ENCODE data around the gene HEPACAM2.

The HEPACAM2 gene

GRCh38 chr7:93231799-93232672 is 5.8 kb upstream of the HEPACAM2 start, which contains the start of gene VPS50:
VPS50 (plus strand) TSS chr7:93232366; CDS start chr7:93232468, 102 bp downstream.
- ChIA-PET CTCF (interaction anchor here (1.8 kb wide), 1 partner anchor 14 kb away, joined by 8 read pairs; no protein-coding TSS in a partner anchor), POLR2A (interaction anchor here (0.6 to 1.4 kb wide), 6 partner anchors 8 to 25 kb away, joined by 3 to 6 read pairs (median 4); no protein-coding TSS in a partner anchor)
- TF ChIP-seq BHLHE40 (IDR thresholded peaks at IDR 0.05; ENCODE audit: borderline replicate concordance): no peak
- no peak for TF ChIP-seq HDGF (IDR thresholded peaks at IDR 0.05; ENCODE audit: borderline replicate concordance)
- TF ChIP-seq LEF1 (IDR thresholded peaks at IDR 0.05; ENCODE audit: borderline replicate concordance): no peak
- TF ChIP-seq ELF4 (IDR thresholded peaks at IDR 0.05): peak; percentile 75
- no peak for TF ChIP-seq ARNT (IDR thresholded peaks at IDR 0.05)
- peak; percentile 71 for TF ChIP-seq L3MBTL2 (conservative IDR thresholded peaks at IDR 0.05)
- no peak for TF ChIP-seq FOXA1 (IDR thresholded peaks at IDR 0.05)
- TF ChIP-seq TARDBP (IDR thresholded peaks at IDR 0.05): no peak
- TF ChIP-seq FOXM1 (IDR thresholded peaks at IDR 0.05; ENCODE audit: borderline replicate concordance): no peak
- peak; percentile 22; the same call in 1 of the 2 replicates for TF ChIP-seq PKNOX1 (IDR thresholded peaks at IDR 0.05)
- TF ChIP-seq CTBP1 (IDR thresholded peaks at IDR 0.05; ENCODE audit: borderline replicate concordance): no peak
- no peak for TF ChIP-seq NFRKB (IDR thresholded peaks at IDR 0.05)
- TF ChIP-seq ZNF384 (IDR thresholded peaks at IDR 0.05): no peak
- TF ChIP-seq FOXK2 (IDR thresholded peaks at IDR 0.05): peak; percentile 46; the same call in 1 of the 2 replicates
- no peak for TF ChIP-seq SP1 (IDR thresholded peaks at IDR 0.05)
- peak; percentile 91 for TF ChIP-seq SUZ12 (IDR thresholded peaks at IDR 0.05)
- DNase-seq (ENCODE audit: extremely low spot score): peak; percentile 95

GRCh38 chr7:93231259-93231658 is 5.0 kb upstream of the HEPACAM2 start:
- ChIA-PET POLR2A (interaction anchor here (0.9 to 1.4 kb wide), 4 partner anchors 9 to 15 kb away, joined by 3 to 4 read pairs (median 4); no protein-coding TSS in a partner anchor), CTCF (interaction anchor here (1.8 kb wide), 1 partner anchor 15 kb away, joined by 8 read pairs; no protein-coding TSS in a partner anchor)
- TF ChIP-seq ZNF384 (IDR thresholded peaks at IDR 0.05) (no peak), FOXK2 (IDR thresholded peaks at IDR 0.05) (no peak), ARNT (IDR thresholded peaks at IDR 0.05) (no peak), HDGF (IDR thresholded peaks at IDR 0.05; ENCODE audit: borderline replicate concordance) (no peak), SP1 (IDR thresholded peaks at IDR 0.05) (no peak), L3MBTL2 (conservative IDR thresholded peaks at IDR 0.05) (no peak), CTBP1 (IDR thresholded peaks at IDR 0.05; ENCODE audit: borderline replicate concordance) (no peak)
- DNase-seq (ENCODE audit: extremely low spot score): no peak

GRCh38 chr7:93228302-93228701 is 2.0 kb upstream of the HEPACAM2 start:
- TF ChIP-seq NFRKB (IDR thresholded peaks at IDR 0.05): no peak
- CTCF ChIA-PET: interaction anchor here (0.8 to 1.6 kb wide), 3 partner anchors 10 to 49 kb away, joined by 3 to 4 read pairs (median 4); no protein-coding TSS in a partner anchor

GRCh38 chr7:93219868-93220267 is 6.4 kb downstream of the HEPACAM2 start:
- DNase-seq (ENCODE audit: extremely low spot score): no peak
- TF ChIP-seq ZNF384 (IDR thresholded peaks at IDR 0.05) (no peak), ARNT (IDR thresholded peaks at IDR 0.05) (no peak), SUZ12 (IDR thresholded peaks at IDR 0.05) (no peak), PKNOX1 (IDR thresholded peaks at IDR 0.05) (no peak), LEF1 (IDR thresholded peaks at IDR 0.05; ENCODE audit: borderline replicate concordance) (no peak), FOXM1 (IDR thresholded peaks at IDR 0.05; ENCODE audit: borderline replicate concordance) (no peak), TARDBP (IDR thresholded peaks at IDR 0.05) (no peak), CTBP1 (IDR thresholded peaks at IDR 0.05; ENCODE audit: borderline replicate concordance) (no peak), FOXA1 (IDR thresholded peaks at IDR 0.05) (no peak), NFRKB (IDR thresholded peaks at IDR 0.05) (no peak), SP1 (IDR thresholded peaks at IDR 0.05) (no peak)
- POLR2A ChIA-PET: interaction anchor here (1.0 kb wide), 1 partner anchor 13 kb away, joined by 6 read pairs; the partner anchor contains the start of gene VPS50
- CTCF ChIA-PET: no interaction called here

More at GRCh38 chr7:93228302-93228701, 2.0 kb upstream of the HEPACAM2 start:
- peak; percentile 45 for DNase-seq (ENCODE audit: extremely low spot score)
- POLR2A ChIA-PET: no interaction called here

- no peak for TF ChIP-seq SP1 (IDR thresholded peaks at IDR 0.05)
- TF ChIP-seq PKNOX1 (IDR thresholded peaks at IDR 0.05): no peak
- TF ChIP-seq SUZ12 (IDR thresholded peaks at IDR 0.05): no peak
- no peak for TF ChIP-seq HDGF (IDR thresholded peaks at IDR 0.05; ENCODE audit: borderline replicate concordance)
- no peak for TF ChIP-seq ARNT (IDR thresholded peaks at IDR 0.05)
- DNase-seq (ENCODE audit: extremely low spot score): no peak
- ChIA-PET CTCF (no interaction called here), POLR2A (no interaction called here)
Observed at GRCh38 chr7:93218997-93219827, 7.1 kb downstream of the HEPACAM2 start.

GRCh38 chr7:93212881-93213280 is 13.4 kb downstream of the HEPACAM2 start:
- TF ChIP-seq BHLHE40 (IDR thresholded peaks at IDR 0.05; ENCODE audit: borderline replicate concordance) (no peak), FOXA1 (IDR thresholded peaks at IDR 0.05) (no peak), ARNT (IDR thresholded peaks at IDR 0.05) (no peak), SP1 (IDR thresholded peaks at IDR 0.05) (no peak), LEF1 (IDR thresholded peaks at IDR 0.05; ENCODE audit: borderline replicate concordance) (no peak), FOXK2 (IDR thresholded peaks at IDR 0.05) (no peak), CTBP1 (IDR thresholded peaks at IDR 0.05; ENCODE audit: borderline replicate concordance) (no peak), FOXM1 (IDR thresholded peaks at IDR 0.05; ENCODE audit: borderline replicate concordance) (no peak), PKNOX1 (IDR thresholded peaks at IDR 0.05) (no peak)
- no peak for DNase-seq (ENCODE audit: extremely low spot score)
- ChIA-PET POLR2A (no interaction called here), CTCF (no interaction called here)

Data from HEK293T (cell line).